NCI-H345 treated with DMSO at 0.1 percent for 48 hours (cell line): ENCODE measurements around the gene SLC13A4.
"Not testable (repeated sequence)": the region's sequence is repeated elsewhere in the genome, so short reads cannot be mapped to it uniquely, and the experiment has no call there.

Experiments used
- DNase-seq: peaks from one replicate; lab custom pipeline; 2025; ENCODE audit not compliant: unreplicated experiment; lab: John Stamatoyannopoulos, UW

SLC13A4 gene

GRCh38 chr7:135728136-135728669 is at the start of gene SLC13A4:
Gene SLC13A4, minus strand, starts transcription at chr7:135728186. Its CDS starts 690 bp downstream, at chr7:135727496.
- DNase-seq, result no peak

GRCh38 chr7:135775915-135776314 is 47.9 kb upstream of the SLC13A4 start:
- DNase-seq, result not testable (repeated sequence)

- DNase-seq, result no peak
These were observed 47.2 kb upstream of the SLC13A4 start for GRCh38 chr7:135775230-135775629.

- DNase-seq, result peak; percentile 67
These were observed 46.3 kb upstream of the SLC13A4 start for GRCh38 chr7:135774284-135774683.

- peak; percentile 91 for DNase-seq
These were observed 45.5 kb upstream of the SLC13A4 start for GRCh38 chr7:135773464-135773863.

DNA sequence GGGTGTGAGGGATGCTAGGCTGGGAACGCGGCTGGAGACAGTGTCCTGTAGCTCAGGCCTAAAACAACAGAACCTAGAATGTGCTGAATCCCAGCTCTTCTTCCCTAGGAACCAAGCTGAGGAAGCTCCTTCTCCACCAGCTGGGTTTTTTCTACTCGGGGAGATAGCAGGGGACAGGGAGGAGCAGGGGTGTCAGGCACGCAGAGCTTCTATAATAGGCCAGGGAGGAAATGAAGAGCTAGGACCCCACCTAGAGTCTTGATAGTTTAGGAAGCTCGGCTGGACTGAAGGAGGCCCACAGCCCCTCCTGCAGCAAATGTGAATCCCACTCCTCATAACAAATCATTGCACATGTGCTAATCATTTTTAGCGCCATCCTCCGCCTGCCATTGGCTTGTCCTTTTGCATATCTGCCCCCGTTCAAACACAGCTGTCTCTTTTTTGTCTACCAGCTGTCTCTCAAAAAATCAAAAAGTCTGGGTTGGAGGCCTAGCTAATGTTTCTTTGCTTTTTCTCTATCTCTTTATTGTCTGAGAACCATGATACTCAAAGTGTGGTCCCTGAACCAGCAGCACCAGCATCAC is 44.7 kb upstream of the SLC13A4 start:
- no peak for DNase-seq

GRCh38 chr7:135771961-135772638 is 44.1 kb upstream of the SLC13A4 start:
- no peak for DNase-seq

- no peak for DNase-seq
These were observed 43.1 kb upstream of the SLC13A4 start for GRCh38 chr7:135771051-135771450.

DNA sequence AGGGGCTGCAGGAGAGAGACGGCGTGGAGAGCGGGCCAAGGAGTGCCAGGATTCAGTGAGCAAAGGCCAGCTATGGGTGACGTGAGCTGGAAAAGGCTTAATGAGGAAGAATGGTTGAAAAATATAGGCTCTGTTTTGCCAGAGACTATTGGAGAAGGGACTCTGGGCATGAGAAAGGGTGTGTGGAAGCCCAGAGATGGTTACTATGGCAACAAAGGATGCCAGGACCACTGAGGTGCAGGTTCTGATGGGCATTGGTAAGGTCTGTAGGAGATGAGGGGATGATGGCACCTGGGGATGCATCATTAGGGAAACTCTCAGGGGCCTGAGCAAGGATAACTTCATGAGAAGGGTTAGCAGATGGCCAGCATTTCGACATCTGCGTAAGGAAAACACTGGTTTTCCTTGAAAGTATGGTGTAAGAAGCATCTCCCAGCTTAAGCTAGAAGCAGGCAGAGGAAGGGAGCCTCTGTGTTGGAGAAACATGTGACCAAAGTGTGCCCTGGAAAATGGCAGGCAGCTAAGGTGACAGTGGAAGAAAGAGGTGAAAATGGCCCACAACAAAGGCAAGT is 42.2 kb upstream of the SLC13A4 start:
- no peak for DNase-seq

DNA sequence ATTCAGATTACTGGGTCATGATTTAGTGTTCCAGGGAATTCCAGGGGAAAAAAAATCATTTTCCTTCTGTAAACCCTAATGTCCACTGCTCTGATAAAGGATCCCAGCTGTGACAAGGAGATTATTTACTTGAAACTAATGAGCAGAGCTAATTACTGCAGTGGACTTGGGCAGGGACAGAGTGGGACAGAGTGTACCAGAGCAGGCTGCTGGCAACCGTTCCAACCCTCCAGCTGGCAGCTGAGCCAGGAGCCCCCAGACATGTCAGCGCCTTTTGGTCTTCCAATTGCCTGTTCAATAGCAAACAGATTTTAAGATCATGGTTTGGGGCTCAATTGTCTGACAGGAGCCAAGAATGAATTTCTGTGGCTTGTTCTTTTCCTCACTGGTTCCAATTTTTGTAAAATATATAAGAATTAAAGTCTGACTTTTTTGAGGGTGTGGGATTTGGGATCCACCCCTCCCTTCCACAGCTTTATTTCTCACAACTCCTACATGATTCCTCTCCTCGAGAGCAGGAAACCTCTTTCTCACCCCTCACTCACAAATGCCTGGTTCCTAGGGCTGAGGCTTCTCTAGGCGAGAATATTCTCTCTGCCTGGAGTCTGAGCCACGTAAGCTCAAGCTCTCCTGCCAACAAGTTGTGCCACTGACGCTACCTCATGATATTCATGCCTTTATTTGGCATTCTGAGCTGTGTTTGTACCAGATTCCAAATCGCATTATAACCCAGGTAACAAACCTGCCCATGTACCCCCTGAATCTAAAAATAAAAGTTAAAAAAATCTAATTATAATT is 41.2 kb upstream of the SLC13A4 start:
- DNase-seq, result no peak

GRCh38 chr7:135768467-135768866 is 40.5 kb upstream of the SLC13A4 start:
- no peak for DNase-seq

DNA sequence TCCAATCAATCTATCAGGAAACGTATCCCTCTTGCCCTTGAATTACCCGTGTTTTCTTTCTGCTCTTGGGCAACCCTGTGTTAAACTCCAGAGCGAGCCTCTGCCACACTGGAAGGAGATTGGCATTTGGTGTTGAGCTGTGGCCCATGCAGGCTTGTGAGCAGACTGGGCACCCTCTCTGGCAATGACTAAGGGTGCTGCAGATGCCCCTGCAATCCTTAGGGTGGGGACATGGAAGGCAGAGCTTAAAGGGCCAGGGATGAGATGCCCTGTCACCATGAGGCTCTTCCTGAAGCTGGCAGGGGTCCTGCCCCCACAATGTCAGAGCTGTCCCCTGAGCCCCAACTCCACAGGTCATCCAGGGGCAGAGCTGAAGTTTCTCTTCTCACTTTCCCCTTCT is 40.1 kb upstream of the SLC13A4 start:
- DNase-seq, result no peak

DNA sequence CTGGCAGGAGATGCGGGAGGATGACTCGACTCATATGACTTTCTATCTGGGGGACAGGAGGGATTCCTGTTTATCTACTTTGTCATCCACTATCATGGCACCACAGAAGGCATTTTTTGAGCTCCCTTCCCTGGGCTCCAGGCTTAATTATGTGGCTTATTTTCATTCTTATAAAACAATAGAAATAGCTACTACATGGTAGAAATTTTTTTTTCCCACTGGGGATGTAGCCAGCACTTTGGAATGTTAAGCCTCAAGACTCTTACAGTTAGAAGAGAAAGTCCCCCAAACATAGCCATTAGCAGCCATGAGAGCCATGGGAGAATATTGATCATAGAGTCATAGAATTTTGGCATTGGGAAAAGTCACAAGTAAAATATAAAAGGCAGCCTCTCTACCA is 35.3 kb upstream of the SLC13A4 start:
- no peak for DNase-seq

DNA sequence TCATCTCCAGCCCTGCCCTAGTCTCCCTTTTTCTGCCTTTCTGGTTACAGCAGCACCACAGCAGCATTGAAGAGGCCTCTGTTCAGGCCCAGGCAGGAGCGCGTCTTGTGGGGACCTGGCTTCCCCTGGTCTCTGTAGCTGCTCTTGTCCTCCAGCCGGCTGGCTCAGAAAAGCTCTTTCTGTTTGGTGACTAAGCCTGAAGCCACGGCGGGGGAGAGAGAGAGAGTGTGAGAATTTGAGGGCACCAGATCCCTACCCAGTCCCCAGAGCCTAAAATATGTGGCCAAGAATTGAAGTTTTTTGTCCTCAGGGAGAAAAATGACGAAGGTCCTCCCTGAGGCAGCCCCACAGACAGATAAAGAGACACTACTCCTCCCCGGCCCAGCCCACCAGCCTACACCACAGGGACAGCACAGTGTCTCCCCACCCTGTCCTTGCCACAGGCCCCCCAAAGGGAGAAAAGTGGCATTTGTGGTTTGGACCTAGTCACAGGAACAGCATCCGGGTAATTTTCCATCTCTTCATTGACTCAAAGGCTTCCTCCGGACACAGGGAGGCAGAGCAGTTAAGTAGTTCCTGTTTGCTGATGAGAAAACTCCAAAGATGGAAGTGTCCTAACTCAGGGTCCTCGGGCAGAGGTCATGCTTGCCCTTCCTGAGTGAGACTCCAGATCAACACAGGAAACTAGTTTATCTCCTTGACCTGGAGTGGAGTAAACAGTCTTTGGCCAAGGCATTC is 33.9 kb upstream of the SLC13A4 start:
- DNase-seq, result no peak

GRCh38 chr7:135759532-135759931 is 31.5 kb upstream of the SLC13A4 start:
- DNase-seq, result no peak

GRCh38 chr7:135758531-135758932 is 30.5 kb upstream of the SLC13A4 start:
- DNase-seq, result no peak

GRCh38 chr7:135757719-135758411 is 29.9 kb upstream of the SLC13A4 start:
- DNase-seq, result no peak

DNA sequence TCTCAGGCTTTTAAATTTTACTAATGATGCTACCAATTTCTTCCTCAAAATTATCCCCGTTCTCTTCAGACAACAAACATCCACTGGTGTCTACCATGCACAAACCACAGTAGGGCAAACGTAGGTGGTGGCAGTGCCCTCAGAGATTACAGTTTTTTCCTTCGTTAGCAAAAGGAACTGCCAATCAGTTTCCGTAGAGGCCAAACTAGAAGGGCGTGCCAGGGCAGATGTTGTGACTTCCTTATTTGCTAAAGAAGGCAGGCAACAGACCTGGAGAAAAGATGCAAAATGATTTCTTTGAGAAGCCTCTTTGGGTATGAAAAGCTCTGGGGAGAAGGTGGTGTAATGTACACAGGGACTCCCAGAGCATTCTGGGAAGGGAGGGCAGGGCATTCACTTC is 28.2 kb upstream of the SLC13A4 start:
- DNase-seq, result no peak

DNA sequence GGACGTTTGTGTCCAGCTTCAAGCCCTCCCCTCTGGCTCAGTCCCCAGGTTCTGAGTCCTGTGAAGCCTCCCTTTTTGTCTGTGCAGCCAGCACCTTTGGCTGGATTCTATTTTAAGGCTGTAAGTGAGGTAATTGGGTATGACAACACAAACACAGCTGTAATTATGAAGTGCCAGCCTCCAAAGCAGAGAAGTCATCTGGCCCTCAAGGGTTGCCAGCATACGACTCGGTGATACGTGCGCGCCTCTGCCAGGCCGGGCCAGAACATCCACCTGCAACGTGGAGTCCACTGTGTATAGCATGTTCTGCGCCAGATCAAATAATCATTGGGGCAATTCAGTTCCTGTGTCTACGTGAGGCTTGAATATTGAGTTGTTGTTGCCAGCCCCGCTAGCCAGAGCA is 27.4 kb upstream of the SLC13A4 start:
- DNase-seq, result peak; percentile 73
